Loucy (cell line): ENCODE results near the gene PGS1.

Source experiments
- H2AFZ ChIP-seq: fragments of 200-600 bp; sonication (generic); 2 replicates; pipeline ENCODE4 v1.6.0; 2016; ENCODE audit warnings: antibody characterized with exemption, mild to moderate bottlenecking, low read length, moderate library complexity
- H3F3A ChIP-seq: fragments of 200-600 bp; 2 replicates; pipeline ENCODE4 v1.6.0; 2016; ENCODE audit warnings: antibody characterized with exemption, low read depth, mild to moderate bottlenecking
- H3K27me3 ChIP-seq: fragments of 200-600 bp; sonication (generic); 2 replicates; pipeline ENCODE4 v1.6.1; 2014; ENCODE audit warnings: low read length, mild to moderate bottlenecking; ENCODE audit not compliant: insufficient read depth, poor library complexity, severe bottlenecking
- H3K36me3 ChIP-seq: fragments of 200-600 bp; sonication (generic); 2 replicates; pipeline ENCODE4 v1.6.1; 2016; ENCODE audit warnings: low read length; ENCODE audit not compliant: insufficient read depth
- H3K4me1 ChIP-seq: fragments of 200-600 bp; sonication (generic); 2 replicates; pipeline ENCODE4 v1.5.1; 2014; ENCODE audit warnings: low read length, mild to moderate bottlenecking; ENCODE audit not compliant: insufficient read depth, poor library complexity, severe bottlenecking
- H3K4me2 ChIP-seq: fragments of 200-600 bp; sonication (generic); 2 replicates; pipeline ENCODE4 v1.6.0; 2014; ENCODE audit warnings: antibody characterized with exemption, low read length, low read depth, mild to moderate bottlenecking; ENCODE audit not compliant: poor library complexity, severe bottlenecking
- H3K4me3 ChIP-seq: fragments of 200-600 bp; sonication (generic); 2 replicates; pipeline ENCODE4 v1.5.1; 2014; ENCODE audit warnings: low read length, mild to moderate bottlenecking, mixed read lengths; ENCODE audit not compliant: poor library complexity, severe bottlenecking
- H3K79me2 ChIP-seq: fragments of 200-600 bp; sonication (generic); 2 replicates; pipeline ENCODE4 v1.6.1; 2014; ENCODE audit warnings: low read length; ENCODE audit not compliant: insufficient read depth
- H3K9ac ChIP-seq: fragments of 200-600 bp; sonication (generic); 2 replicates; pipeline ENCODE4 v1.6.0; 2014; ENCODE audit warnings: mild to moderate bottlenecking, low read depth, low read length, moderate library complexity; ENCODE audit not compliant: poor library complexity, severe bottlenecking
- H3K9me2 ChIP-seq: fragments of 200-600 bp; sonication (generic); replicated peaks from 2 replicates; pipeline ENCODE4 v1.6.1; 2016; ENCODE audit warnings: low read depth, low read length, mixed read lengths
- H3K9me3 ChIP-seq: fragments of 200-600 bp; sonication (generic); 2 replicates; pipeline ENCODE4 v1.6.1; 2014; ENCODE audit warnings: mild to moderate bottlenecking, antibody characterized with exemption, low read length, low read depth; ENCODE audit not compliant: insufficient read depth
- H4K20me1 ChIP-seq: fragments of 200-600 bp; sonication (generic); 2 replicates; pipeline ENCODE4 v1.6.0; 2014; ENCODE audit warnings: antibody characterized with exemption, low read length, mild to moderate bottlenecking; ENCODE audit not compliant: insufficient read depth, poor library complexity, severe bottlenecking
- EZH2phosphoT487 ChIP-seq: fragments of 200-600 bp; IDR thresholded peaks from 2 replicates; pipeline ENCODE4 v1.6.1; 2018; ENCODE audit warnings: antibody characterized with exemption, mild to moderate bottlenecking, moderate library complexity, borderline replicate concordance
- TF ChIP-seq, protein P1 (sequence below): fragments of 200-600 bp; sonication (generic); conservative IDR thresholded peaks from 2 replicates; pipeline ENCODE4 v1.5.1; 2014; ENCODE audit warnings: mild to moderate bottlenecking, antibody characterized with exemption, low read length

PGS1 gene

DNA sequence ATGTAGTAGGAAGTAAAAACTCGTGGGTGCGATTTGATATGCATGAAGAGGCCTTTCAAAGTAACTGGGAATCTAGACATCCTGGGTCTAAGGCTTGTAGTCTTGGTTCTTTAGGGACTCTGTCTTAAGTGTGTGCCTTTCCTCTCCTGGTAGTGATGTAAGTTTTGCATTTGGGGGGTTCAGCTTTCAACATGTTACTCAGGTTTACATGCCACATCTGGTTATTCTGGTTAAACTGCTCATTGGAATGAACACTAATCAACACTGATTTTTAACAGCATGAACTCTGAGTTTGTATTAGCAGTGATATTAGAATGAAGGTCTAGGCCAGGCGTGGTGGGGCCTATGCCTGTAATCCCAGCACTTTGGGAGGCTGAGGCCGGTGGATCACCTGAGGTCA is 15.1 kb downstream of the PGS1 start:
- Histone ChIP-seq H3F3A (no peaks in the 10 kb centered on the region), H3K9me3 (no peaks in the 10 kb centered on the region), H2AFZ (no peak overlapping the region), H3K4me3 (no peak overlapping the region), H3K27me3 (no peaks in the 10 kb centered on the region), H3K79me2 (peaks cover 72% of the 10 kb centered on the region), H3K4me1 (peaks cover 2% of the 10 kb centered on the region), H3K9me2 (no peaks in the 10 kb centered on the region), H4K20me1 (peaks cover 46% of the 10 kb centered on the region), H3K9ac (no peak overlapping the region), H3K36me3 (peaks cover 62% of the 10 kb centered on the region), H3K4me2 (no peak overlapping the region)
- TF ChIP-seq, protein P1, sequence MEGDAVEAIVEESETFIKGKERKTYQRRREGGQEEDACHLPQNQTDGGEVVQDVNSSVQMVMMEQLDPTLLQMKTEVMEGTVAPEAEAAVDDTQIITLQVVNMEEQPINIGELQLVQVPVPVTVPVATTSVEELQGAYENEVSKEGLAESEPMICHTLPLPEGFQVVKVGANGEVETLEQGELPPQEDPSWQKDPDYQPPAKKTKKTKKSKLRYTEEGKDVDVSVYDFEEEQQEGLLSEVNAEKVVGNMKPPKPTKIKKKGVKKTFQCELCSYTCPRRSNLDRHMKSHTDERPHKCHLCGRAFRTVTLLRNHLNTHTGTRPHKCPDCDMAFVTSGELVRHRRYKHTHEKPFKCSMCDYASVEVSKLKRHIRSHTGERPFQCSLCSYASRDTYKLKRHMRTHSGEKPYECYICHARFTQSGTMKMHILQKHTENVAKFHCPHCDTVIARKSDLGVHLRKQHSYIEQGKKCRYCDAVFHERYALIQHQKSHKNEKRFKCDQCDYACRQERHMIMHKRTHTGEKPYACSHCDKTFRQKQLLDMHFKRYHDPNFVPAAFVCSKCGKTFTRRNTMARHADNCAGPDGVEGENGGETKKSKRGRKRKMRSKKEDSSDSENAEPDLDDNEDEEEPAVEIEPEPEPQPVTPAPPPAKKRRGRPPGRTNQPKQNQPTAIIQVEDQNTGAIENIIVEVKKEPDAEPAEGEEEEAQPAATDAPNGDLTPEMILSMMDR = no peak
- no peak for TF ChIP-seq EZH2phosphoT487

DNA sequence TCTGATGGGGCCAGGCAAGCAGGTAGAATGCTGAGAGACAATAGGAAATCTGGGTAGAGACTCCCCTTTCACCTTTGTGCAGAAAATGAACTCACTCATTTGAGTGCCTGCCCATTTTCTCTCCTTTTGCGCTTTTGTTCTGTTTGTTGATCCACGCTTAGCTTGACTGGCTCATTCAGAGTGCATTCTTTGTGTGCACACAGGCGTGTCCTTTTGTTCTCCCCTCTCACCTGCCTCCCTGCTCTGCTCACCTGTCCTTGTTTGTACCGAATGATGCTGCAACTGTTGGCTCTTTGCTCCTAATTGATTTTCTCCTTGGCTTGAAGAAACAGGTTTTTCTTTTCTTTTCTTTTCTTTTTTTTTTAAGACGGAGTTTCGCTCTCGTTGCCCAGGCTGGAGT is 15.8 kb downstream of the PGS1 start:
- H3K27me3 ChIP-seq = no peaks in the 10 kb centered on the region
- TF ChIP-seq, protein P1 = no peak
- no peak for TF ChIP-seq EZH2phosphoT487
- H3K79me2 ChIP-seq = peaks cover 66% of the 10 kb centered on the region
- H3K9me3 ChIP-seq = no peaks in the 10 kb centered on the region
- no peak overlapping the region for H3K4me2 ChIP-seq
- H3K9ac ChIP-seq = no peak overlapping the region
- no peaks in the 10 kb centered on the region for H3F3A ChIP-seq
- no peak overlapping the region for H3K4me3 ChIP-seq
- H4K20me1 ChIP-seq = peaks cover 43% of the 10 kb centered on the region
- H3K36me3 ChIP-seq = peaks cover 69% of the 10 kb centered on the region
- no peaks in the 10 kb centered on the region for H3K4me1 ChIP-seq
- no peaks in the 10 kb centered on the region for H3K9me2 ChIP-seq
- H2AFZ ChIP-seq = no peak overlapping the region

DNA sequence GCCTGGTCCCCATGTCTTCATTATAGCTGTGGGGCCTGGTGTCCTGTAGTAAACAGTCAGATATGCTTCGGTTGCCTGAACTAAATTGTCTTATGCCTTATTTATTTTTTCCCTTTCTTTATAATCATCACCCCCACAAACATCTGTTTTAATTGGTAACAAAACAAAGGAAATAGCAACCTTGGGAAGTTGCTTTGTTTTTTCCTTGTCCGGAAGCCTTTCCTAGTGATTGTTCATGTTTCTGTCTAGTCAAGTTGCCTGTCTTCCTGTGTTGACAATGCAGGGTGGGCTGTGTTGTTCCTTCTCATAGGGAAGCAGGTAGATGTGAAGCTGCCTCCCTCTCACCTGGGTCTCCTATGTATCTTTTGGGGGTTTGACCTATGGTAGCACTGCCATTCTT is 16.7 kb downstream of the PGS1 start:
- Histone ChIP-seq H3K9me3 (no peaks in the 10 kb centered on the region), H3K9ac (no peak overlapping the region), H3K4me3 (no peak overlapping the region), H3K79me2 (peaks cover 56% of the 10 kb centered on the region), H3K4me1 (no peaks in the 10 kb centered on the region), H4K20me1 (peaks cover 41% of the 10 kb centered on the region), H3K9me2 (no peaks in the 10 kb centered on the region), H3K27me3 (no peaks in the 10 kb centered on the region), H3K36me3 (peaks cover 76% of the 10 kb centered on the region), H3F3A (no peaks in the 10 kb centered on the region), H2AFZ (no peak overlapping the region), H3K4me2 (no peak overlapping the region)
- TF ChIP-seq, protein P1 = no peak
- TF ChIP-seq EZH2phosphoT487 = no peak
